ENCODE measurements around the gene ASPA.

ASPA gene

GRCh38 chr17:3535253-3535995, 59.6 kb downstream of the ASPA start:
- DNase-seq = peak; percentile 89

- peak; percentile 51 for DNase-seq
Measured at GRCh38 chr17:3536716-3537115, 60.9 kb downstream of the ASPA start.

- DNase-seq = no peak
Measured at GRCh38 chr17:3539881-3540540, 64.2 kb downstream of the ASPA start.

- no peak for DNase-seq
Measured at GRCh38 chr17:3542410-3543088, 66.8 kb downstream of the ASPA start.

- DNase-seq = no peak
Measured at GRCh38 chr17:3543453-3543852, 67.7 kb downstream of the ASPA start.

GRCh38 chr17:3544365-3544764, 68.6 kb downstream of the ASPA start:
- DNase-seq = no peak

GRCh38 chr17:3545151-3545550, 69.4 kb downstream of the ASPA start:
- no peak for DNase-seq

GRCh38 chr17:3546521-3546920, 70.7 kb downstream of the ASPA start:
- DNase-seq = no peak

GRCh38 chr17:3546997-3547396, 71.2 kb downstream of the ASPA start:
- no peak for DNase-seq

- no peak for DNase-seq
Measured at GRCh38 chr17:3547628-3548027, 71.8 kb downstream of the ASPA start.

- DNase-seq = no peak
Measured at GRCh38 chr17:3549610-3550162, 73.9 kb downstream of the ASPA start.

GRCh38 chr17:3551189-3551588, 75.4 kb downstream of the ASPA start:
- no peak for DNase-seq

GRCh38 chr17:3552916-3553315, 77.1 kb downstream of the ASPA start:
- DNase-seq = no peak

Measured in islet precursor cell (in vitro differentiated cells).